ENCODE measurements around the gene MASP2. TPM values are rescaled to one million over a fixed set of nuclear protein-coding genes. Genes with fewer than 3 reads are reported as not detected.

MASP2 gene
- polyA plus RNA-seq, 1 of the 3 experiments (the other 2 are of a cell fraction) = not detected

DNA sequence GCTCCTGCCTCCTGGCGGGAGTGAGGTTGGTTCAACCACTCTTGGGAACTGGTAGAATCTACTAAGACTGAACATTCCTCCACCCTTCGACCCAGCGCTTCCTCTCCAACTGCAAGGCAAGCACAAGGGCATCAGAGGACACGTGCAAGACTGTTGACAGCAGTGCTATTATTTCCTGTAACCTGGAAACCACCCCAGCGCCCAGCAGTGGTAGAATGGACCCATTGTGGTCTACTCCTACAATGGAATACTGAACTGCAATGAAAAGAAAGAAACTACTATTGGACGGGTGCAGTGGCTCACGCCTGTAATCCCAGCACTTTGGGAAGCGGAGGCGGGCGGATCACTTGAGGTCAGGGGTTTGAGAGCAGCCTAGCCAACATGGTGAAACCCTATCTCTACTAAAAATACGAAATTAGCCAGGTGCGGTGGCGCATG is 67.5 kb downstream of the MASP2 start:
- Histone ChIP-seq H3K9me2 (no peaks in the 10 kb centered on the region), H3K27ac (ENCODE audit: low read depth in 2 of 2, low read length in 1 of 2) (no peak overlapping the region), H3K27me3 (ENCODE audit: insufficient read depth) (no peaks in the 10 kb centered on the region), H3K36me3 (replicated peaks in 1 of 2; ENCODE audit: control insufficient read depth in 1 of 2, insufficient read depth in 2 of 2, low read length in 1 of 2) (no peaks in the 10 kb centered on the region), H4K20me1 (ENCODE audit: insufficient read depth) (no peaks in the 10 kb centered on the region), H2AFZ (ENCODE audit: low read depth) (no peak overlapping the region), H3F3A (replicated peaks; ENCODE audit: insufficient read depth) (peaks cover 9% of the 10 kb centered on the region), H3K79me2 (ENCODE audit: insufficient read depth) (no peaks in the 10 kb centered on the region), H3K4me2 (no peak overlapping the region), H3K9ac (no peak overlapping the region), H3K4me1 (ENCODE audit: control insufficient read depth in 1 of 2, insufficient read depth in 2 of 2, low read depth in 1 of 2, low read length in 1 of 2) (peaks cover 7 to 10% of the 10 kb centered on the region in 2 experiments; a peak in 2 of 4 replicates), H3K9me3 (no peaks in the 10 kb centered on the region), H3K4me3 (ENCODE audit: low read depth in 2 of 2, low read length in 1 of 2) (no peak overlapping the region)
- CTCF ChIA-PET = interaction anchor here (0.6 to 2.5 kb wide), 4 partner anchors 10 to 58 kb away, joined by 3 to 7 read pairs (median 4); no protein-coding TSS in a partner anchor
- DNase-seq = no peak
- POLR2A ChIA-PET = no interaction called here
- 82% methylated on average over 12 of the region's 13 CpGs for WGBS (ENCODE audit: low lambda C conversion rate)
- TF ChIP-seq, protein P1, sequence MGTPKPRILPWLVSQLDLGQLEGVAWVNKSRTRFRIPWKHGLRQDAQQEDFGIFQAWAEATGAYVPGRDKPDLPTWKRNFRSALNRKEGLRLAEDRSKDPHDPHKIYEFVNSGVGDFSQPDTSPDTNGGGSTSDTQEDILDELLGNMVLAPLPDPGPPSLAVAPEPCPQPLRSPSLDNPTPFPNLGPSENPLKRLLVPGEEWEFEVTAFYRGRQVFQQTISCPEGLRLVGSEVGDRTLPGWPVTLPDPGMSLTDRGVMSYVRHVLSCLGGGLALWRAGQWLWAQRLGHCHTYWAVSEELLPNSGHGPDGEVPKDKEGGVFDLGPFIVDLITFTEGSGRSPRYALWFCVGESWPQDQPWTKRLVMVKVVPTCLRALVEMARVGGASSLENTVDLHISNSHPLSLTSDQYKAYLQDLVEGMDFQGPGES (IDR thresholded peaks at IDR 0.05; ENCODE audit: low read depth, low read length) = no peak
- no peak for TF ChIP-seq FOXM1 (IDR thresholded peaks at IDR 0.05; ENCODE audit: low read depth)
- TF ChIP-seq GABPA (IDR thresholded peaks at IDR 0.05; ENCODE audit: low read depth) = no peak
- TF ChIP-seq, protein P2, sequence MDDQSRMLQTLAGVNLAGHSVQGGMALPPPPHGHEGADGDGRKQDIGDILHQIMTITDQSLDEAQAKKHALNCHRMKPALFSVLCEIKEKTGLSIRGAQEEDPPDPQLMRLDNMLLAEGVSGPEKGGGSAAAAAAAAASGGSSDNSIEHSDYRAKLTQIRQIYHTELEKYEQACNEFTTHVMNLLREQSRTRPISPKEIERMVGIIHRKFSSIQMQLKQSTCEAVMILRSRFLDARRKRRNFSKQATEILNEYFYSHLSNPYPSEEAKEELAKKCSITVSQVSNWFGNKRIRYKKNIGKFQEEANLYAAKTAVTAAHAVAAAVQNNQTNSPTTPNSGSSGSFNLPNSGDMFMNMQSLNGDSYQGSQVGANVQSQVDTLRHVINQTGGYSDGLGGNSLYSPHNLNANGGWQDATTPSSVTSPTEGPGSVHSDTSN (IDR thresholded peaks at IDR 0.05) = no peak
- TF ChIP-seq RCOR1 (IDR thresholded peaks at IDR 0.05; ENCODE audit: low read length) = no peak
- TF ChIP-seq EZH2phosphoT487 (IDR thresholded peaks at IDR 0.05; ENCODE audit: borderline replicate concordance, low read depth) = no peak
- no peak for TF ChIP-seq MXI1 (IDR thresholded peaks at IDR 0.05; ENCODE audit: low read depth, low read length)
- TF ChIP-seq FOSL2 (IDR thresholded peaks at IDR 0.05; ENCODE audit: borderline replicate concordance, low read depth) = no peak
- no peak for TF ChIP-seq POLR2AphosphoS5 (IDR thresholded peaks at IDR 0.05; ENCODE audit: low read depth, low read length)
- TF ChIP-seq, protein P3, sequence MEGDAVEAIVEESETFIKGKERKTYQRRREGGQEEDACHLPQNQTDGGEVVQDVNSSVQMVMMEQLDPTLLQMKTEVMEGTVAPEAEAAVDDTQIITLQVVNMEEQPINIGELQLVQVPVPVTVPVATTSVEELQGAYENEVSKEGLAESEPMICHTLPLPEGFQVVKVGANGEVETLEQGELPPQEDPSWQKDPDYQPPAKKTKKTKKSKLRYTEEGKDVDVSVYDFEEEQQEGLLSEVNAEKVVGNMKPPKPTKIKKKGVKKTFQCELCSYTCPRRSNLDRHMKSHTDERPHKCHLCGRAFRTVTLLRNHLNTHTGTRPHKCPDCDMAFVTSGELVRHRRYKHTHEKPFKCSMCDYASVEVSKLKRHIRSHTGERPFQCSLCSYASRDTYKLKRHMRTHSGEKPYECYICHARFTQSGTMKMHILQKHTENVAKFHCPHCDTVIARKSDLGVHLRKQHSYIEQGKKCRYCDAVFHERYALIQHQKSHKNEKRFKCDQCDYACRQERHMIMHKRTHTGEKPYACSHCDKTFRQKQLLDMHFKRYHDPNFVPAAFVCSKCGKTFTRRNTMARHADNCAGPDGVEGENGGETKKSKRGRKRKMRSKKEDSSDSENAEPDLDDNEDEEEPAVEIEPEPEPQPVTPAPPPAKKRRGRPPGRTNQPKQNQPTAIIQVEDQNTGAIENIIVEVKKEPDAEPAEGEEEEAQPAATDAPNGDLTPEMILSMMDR (IDR thresholded peaks at IDR 0.05) = no peak
- no peak for TF ChIP-seq GATA2 (CRISPR knock-in tag; IDR thresholded peaks at IDR 0.05)
- TF ChIP-seq, protein P4, sequence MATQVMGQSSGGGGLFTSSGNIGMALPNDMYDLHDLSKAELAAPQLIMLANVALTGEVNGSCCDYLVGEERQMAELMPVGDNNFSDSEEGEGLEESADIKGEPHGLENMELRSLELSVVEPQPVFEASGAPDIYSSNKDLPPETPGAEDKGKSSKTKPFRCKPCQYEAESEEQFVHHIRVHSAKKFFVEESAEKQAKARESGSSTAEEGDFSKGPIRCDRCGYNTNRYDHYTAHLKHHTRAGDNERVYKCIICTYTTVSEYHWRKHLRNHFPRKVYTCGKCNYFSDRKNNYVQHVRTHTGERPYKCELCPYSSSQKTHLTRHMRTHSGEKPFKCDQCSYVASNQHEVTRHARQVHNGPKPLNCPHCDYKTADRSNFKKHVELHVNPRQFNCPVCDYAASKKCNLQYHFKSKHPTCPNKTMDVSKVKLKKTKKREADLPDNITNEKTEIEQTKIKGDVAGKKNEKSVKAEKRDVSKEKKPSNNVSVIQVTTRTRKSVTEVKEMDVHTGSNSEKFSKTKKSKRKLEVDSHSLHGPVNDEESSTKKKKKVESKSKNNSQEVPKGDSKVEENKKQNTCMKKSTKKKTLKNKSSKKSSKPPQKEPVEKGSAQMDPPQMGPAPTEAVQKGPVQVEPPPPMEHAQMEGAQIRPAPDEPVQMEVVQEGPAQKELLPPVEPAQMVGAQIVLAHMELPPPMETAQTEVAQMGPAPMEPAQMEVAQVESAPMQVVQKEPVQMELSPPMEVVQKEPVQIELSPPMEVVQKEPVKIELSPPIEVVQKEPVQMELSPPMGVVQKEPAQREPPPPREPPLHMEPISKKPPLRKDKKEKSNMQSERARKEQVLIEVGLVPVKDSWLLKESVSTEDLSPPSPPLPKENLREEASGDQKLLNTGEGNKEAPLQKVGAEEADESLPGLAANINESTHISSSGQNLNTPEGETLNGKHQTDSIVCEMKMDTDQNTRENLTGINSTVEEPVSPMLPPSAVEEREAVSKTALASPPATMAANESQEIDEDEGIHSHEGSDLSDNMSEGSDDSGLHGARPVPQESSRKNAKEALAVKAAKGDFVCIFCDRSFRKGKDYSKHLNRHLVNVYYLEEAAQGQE (IDR thresholded peaks at IDR 0.05; ENCODE audit: low read depth, low read length) = no peak

Data from SK-N-SH (cell line).